Measurements from ENCODE around the gene USP6NL. TPM values are rescaled to one million over a fixed set of nuclear protein-coding genes. Genes with fewer than 3 reads are reported as not detected.

Gene USP6NL
- total RNA-seq, 1 donor from 2014 or later, result 33.0 TPM

DNA sequence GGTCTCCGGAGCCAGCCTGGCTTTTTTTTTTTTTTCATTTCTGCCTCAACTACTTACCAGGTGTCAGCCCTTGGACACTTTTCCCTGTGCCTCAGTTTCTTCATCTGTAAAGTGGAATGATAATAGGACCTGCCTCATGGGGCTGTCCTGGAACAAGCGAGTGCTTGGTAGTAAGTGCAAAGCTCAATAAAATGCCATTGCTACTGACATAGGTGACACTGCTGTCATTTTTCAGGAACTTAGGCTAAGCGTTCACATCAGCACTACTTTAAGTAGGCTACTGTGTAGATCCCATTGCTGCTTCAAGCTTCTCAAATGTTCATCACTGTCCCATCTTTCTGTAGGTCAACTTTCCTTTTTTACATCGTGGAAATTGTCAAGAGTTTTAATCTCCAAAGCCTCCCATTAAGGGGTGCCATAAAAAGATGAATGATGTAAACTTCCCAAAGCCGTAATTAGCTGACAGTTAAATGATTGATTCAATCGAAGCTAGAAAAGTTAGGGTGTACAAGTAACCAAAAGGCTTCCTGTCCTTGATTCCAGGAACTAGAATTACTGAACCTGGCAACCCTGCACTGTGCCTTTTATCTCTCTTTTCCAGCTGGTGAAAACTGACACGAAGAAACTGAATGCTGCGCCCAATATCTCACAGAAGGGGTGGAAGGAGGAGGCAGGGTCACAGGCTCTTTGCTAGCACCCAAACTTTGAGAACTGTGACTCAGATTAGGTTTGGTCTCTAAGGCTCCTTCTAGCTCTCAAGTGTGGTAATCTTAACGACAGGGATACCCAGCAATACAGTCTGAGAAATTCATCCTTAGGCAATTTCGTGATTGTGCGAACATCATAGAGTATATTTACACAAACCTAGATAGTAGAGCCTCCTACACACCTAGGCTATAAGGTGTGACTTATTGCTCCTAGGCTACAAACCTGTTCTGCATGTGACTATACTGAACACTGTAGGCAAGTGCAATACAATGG is 861 bp upstream of the USP6NL start:
- peaks cover 7% of the 10 kb centered on the region for H3K27me3 Mint-ChIP-seq (ENCODE audit: unreplicated experiment)
- no peak for DNase-seq (ENCODE audit: low spot score)
- H3K27ac Mint-ChIP-seq (ENCODE audit: unreplicated experiment), result peak overlapping the region; percentile 90
- TF ChIP-seq, protein P1, sequence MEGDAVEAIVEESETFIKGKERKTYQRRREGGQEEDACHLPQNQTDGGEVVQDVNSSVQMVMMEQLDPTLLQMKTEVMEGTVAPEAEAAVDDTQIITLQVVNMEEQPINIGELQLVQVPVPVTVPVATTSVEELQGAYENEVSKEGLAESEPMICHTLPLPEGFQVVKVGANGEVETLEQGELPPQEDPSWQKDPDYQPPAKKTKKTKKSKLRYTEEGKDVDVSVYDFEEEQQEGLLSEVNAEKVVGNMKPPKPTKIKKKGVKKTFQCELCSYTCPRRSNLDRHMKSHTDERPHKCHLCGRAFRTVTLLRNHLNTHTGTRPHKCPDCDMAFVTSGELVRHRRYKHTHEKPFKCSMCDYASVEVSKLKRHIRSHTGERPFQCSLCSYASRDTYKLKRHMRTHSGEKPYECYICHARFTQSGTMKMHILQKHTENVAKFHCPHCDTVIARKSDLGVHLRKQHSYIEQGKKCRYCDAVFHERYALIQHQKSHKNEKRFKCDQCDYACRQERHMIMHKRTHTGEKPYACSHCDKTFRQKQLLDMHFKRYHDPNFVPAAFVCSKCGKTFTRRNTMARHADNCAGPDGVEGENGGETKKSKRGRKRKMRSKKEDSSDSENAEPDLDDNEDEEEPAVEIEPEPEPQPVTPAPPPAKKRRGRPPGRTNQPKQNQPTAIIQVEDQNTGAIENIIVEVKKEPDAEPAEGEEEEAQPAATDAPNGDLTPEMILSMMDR (IDR thresholded peaks at IDR 0.05; ENCODE audit: unreplicated experiment), result no peak
- peak overlapping the region; percentile 93 for H3K4me3 Mint-ChIP-seq (ENCODE audit: unreplicated experiment)
- peaks cover 37% of the 10 kb centered on the region for H3K4me1 Mint-ChIP-seq (ENCODE audit: unreplicated experiment)
- H3K9me3 Mint-ChIP-seq (ENCODE audit: unreplicated experiment), result no peaks in the 10 kb centered on the region
- peaks cover 9% of the 10 kb centered on the region for H3K36me3 Mint-ChIP-seq (ENCODE audit: low read depth, unreplicated experiment)

DNA sequence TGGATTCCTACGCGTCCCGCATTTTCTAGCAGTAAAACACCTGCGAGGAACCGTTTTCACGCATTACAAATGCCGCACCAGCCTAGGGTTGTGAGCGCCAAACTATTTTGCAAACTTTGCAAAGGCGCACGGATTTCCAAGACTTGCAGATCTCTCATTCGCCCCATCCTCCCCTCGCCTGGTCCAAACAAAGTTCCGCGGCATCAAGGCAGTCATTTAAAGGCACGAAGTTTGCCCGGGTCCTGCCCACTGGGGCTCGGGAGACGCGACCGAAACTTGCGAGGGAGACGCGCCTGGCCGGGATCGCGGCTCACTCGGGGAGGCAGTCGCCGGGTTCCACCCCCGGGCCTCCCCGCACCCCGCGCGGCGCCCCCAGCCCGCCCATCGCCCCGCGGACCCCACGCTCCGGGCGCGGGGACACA is 613 bp downstream of the USP6NL start:
- Mint-ChIP-seq H3K4me1 (ENCODE audit: unreplicated experiment) (peaks cover 35% of the 10 kb centered on the region), H3K9me3 (ENCODE audit: unreplicated experiment) (no peaks in the 10 kb centered on the region), H3K36me3 (ENCODE audit: low read depth, unreplicated experiment) (peaks cover 9% of the 10 kb centered on the region), H3K4me3 (ENCODE audit: unreplicated experiment) (peak overlapping the region; percentile 98), H3K27ac (ENCODE audit: unreplicated experiment) (peak overlapping the region; percentile 89), H3K27me3 (ENCODE audit: unreplicated experiment) (peaks cover 7% of the 10 kb centered on the region)
- peak; percentile 44 for DNase-seq (ENCODE audit: low spot score)
- TF ChIP-seq, protein P1 (IDR thresholded peaks at IDR 0.05; ENCODE audit: unreplicated experiment), result no peak

DNA sequence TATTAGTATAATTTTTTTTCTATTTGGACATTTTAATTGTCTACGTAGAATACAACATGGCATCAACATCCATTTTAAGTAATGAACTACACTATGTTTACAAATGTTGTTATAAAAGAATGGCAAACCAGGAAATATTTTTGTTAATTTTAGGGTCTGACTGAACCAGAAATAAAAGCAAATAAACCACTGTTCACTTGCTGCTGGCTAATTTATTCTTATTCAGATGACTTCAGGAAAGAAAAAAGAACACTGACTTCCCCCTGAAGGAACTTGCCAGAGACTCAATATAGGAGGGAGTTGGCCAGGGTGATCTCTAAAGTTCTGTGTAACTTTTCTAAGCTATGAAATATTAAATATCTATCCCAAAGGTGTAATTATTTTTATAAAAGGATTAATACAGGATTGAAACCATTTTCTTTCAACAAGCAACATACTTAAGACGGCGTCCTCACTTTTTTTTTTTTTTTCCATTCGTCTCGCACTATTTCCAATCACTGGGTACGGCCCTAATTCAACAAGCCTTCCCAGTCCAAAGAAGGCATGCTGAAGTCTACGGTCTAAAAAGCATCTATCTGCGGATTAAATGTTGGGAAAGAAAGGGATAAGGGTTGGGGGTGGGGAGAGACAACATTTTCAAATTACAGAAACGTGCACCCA is 1.2 kb downstream of the USP6NL start:
- no peak for DNase-seq (ENCODE audit: low spot score)
- Mint-ChIP-seq H3K9me3 (ENCODE audit: unreplicated experiment) (no peaks in the 10 kb centered on the region), H3K36me3 (ENCODE audit: low read depth, unreplicated experiment) (peaks cover 9% of the 10 kb centered on the region), H3K27ac (ENCODE audit: unreplicated experiment) (peak overlapping the region; percentile 89), H3K4me3 (ENCODE audit: unreplicated experiment) (peak overlapping the region; percentile 98), H3K4me1 (ENCODE audit: unreplicated experiment) (peaks cover 32% of the 10 kb centered on the region), H3K27me3 (ENCODE audit: unreplicated experiment) (peaks cover 7% of the 10 kb centered on the region)
- TF ChIP-seq, protein P1 (IDR thresholded peaks at IDR 0.05; ENCODE audit: unreplicated experiment), result no peak

DNA sequence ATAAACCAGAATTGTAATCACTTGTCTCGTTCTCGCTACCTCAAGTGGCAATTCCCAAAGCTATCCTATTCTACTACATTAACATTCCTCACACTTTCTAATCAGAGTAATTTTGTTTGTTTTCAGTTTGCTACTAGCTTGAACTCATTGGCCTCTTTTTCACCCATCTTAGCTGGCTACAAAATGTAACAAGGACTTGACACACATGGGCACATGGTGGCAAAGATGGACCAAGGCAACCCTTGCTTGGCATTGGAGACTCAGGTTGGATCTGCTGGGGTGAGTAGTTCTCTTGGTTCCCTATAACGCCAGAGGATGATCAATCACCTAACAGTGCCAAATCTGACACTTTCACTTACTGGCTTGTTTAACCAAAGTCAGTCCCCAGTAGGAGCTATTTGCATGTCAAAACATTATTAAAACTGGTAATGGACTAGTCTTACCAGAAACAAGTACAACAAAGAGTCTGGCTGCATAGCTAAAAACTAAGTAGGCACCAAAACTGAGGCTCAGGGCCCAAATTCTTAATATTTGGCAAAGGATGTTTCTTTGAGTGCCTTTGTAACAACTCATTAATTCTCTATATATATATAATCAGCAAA is 1.9 kb downstream of the USP6NL start:
- no peak for DNase-seq (ENCODE audit: low spot score)
- TF ChIP-seq, protein P1 (IDR thresholded peaks at IDR 0.05; ENCODE audit: unreplicated experiment), result no peak
- Mint-ChIP-seq H3K36me3 (ENCODE audit: low read depth, unreplicated experiment) (peaks cover 9% of the 10 kb centered on the region), H3K4me1 (ENCODE audit: unreplicated experiment) (peaks cover 31% of the 10 kb centered on the region), H3K4me3 (ENCODE audit: unreplicated experiment) (peak overlapping the region; percentile 80), H3K9me3 (ENCODE audit: unreplicated experiment) (no peaks in the 10 kb centered on the region), H3K27me3 (ENCODE audit: unreplicated experiment) (peaks cover 7% of the 10 kb centered on the region), H3K27ac (ENCODE audit: unreplicated experiment) (no peak overlapping the region)
